ENCODE data around the gene GFPT2.

GFPT2 gene

DNA sequence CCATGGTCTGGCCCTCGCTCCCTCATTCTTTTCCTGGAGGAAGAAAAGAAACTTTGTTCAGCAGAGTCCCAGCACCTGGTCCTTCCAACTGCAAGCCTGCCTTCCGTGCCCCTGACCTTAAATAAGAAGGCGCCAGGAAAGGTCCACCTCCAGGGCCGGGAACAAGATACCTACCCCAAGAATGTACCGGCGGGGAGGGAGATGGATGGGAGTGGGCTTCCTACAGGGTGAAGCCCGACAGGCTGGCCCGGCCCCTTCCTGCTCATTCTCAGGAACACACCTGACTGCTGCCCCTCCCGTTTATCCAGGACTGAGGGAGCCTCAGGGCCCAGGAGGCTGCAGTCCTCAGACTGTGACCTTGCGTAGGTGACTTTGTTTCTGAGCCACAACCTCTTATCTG is 27.3 kb upstream of the GFPT2 start (continued):
- TF ChIP-seq ZNF707 (tag by site-specific recombination; IDR thresholded peaks at IDR 0.05), result no peak
- TF ChIP-seq ZNF146 (tag by site-specific recombination; IDR thresholded peaks at IDR 0.05), result no peak
- TF ChIP-seq SETDB1 (IDR thresholded peaks at IDR 0.05; ENCODE audit: insufficient read length, low read length), result no peak
- TF ChIP-seq ZNF155 (tag by site-specific recombination; IDR thresholded peaks at IDR 0.05), result no peak
- TF ChIP-seq, protein P1, sequence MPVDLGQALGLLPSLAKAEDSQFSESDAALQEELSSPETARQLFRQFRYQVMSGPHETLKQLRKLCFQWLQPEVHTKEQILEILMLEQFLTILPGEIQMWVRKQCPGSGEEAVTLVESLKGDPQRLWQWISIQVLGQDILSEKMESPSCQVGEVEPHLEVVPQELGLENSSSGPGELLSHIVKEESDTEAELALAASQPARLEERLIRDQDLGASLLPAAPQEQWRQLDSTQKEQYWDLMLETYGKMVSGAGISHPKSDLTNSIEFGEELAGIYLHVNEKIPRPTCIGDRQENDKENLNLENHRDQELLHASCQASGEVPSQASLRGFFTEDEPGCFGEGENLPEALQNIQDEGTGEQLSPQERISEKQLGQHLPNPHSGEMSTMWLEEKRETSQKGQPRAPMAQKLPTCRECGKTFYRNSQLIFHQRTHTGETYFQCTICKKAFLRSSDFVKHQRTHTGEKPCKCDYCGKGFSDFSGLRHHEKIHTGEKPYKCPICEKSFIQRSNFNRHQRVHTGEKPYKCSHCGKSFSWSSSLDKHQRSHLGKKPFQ (tag by site-specific recombination; IDR thresholded peaks at IDR 0.05), result no peak
- TF ChIP-seq, protein P2, sequence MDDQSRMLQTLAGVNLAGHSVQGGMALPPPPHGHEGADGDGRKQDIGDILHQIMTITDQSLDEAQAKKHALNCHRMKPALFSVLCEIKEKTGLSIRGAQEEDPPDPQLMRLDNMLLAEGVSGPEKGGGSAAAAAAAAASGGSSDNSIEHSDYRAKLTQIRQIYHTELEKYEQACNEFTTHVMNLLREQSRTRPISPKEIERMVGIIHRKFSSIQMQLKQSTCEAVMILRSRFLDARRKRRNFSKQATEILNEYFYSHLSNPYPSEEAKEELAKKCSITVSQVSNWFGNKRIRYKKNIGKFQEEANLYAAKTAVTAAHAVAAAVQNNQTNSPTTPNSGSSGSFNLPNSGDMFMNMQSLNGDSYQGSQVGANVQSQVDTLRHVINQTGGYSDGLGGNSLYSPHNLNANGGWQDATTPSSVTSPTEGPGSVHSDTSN (CRISPR knock-in tag; IDR thresholded peaks at IDR 0.05), result no peak
- no peak for TF ChIP-seq RBAK (tag by site-specific recombination; IDR thresholded peaks at IDR 0.05)
- TF ChIP-seq PRDM10 (tag by site-specific recombination; IDR thresholded peaks at IDR 0.05), result no peak
- no peak for TF ChIP-seq ZNF175 (tag by site-specific recombination; IDR thresholded peaks at IDR 0.05)
- TF ChIP-seq BCL11B (tag by site-specific recombination; IDR thresholded peaks at IDR 0.05; ENCODE audit: low read depth), result no peak
- no peak for TF ChIP-seq ZNF280D (tag by site-specific recombination; IDR thresholded peaks at IDR 0.05)

DNA sequence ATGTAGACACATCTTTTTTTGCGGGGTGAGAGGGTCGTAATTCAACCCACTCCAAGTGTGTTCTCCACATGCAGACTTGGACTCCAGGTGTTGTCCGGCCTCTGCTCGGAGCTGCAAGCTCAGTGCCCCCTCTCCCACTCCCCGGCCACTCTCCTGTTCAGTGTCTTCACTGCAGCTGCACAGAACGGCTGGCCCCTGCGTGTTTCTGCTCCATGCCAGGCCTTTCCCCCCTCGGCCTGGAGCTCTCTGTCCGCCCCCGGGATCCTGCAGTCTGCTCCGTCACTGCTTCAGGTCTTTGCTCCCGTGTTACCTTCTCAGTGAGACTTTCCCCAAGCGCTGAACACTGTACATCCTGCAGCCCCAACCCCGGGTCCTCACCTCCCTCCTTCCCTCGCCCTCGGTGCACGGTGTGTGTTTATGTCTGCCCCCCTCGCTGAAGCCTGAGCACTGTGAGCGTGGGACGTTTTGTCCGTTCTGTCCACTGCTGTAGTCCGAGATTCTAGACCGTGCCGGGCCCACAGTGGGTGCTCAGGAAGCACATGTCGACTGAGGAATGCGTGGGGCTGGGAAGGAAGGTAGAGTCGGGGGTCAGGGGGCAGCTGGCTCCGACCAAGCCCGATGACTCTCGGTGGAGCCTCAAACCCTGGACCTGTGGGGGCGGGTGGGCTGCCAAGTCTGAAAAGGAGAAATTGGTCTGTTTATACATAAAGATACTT is 26.4 kb upstream of the GFPT2 start:
- Histone ChIP-seq H3K9me3 (ENCODE audit: control insufficient read depth, insufficient read depth, low read depth, low read length) (no peaks in the 10 kb centered on the region), H3K4me3 (ENCODE audit: low read depth, low read length) (no peak overlapping the region), H3K4me1 (ENCODE audit: control insufficient read depth, insufficient read depth, low read length) (no peaks in the 10 kb centered on the region), H3K27ac (ENCODE audit: extremely low read depth, low read depth, low read length) (no peak overlapping the region), H3K36me3 (ENCODE audit: control insufficient read depth in 2 of 2, insufficient read depth in 1 of 2, low read length in 2 of 2) (no peaks in the 10 kb centered on the region)
- ChIA-PET CTCF (interaction anchor here (0.6 kb wide), 1 partner anchor 8 kb away, joined by 4 read pairs; no protein-coding TSS in a partner anchor), POLR2A (no interaction called here)
- TF ChIP-seq ATF2 (tag by site-specific recombination; IDR thresholded peaks at IDR 0.05; ENCODE audit: low read depth) (no peak), ZNF785 (tag by site-specific recombination; IDR thresholded peaks at IDR 0.05) (no peak), ZBTB48 (tag by site-specific recombination; IDR thresholded peaks at IDR 0.05) (no peak), SP7 (tag by site-specific recombination; IDR thresholded peaks at IDR 0.05) (no peak), ZNF148 (tag by site-specific recombination; IDR thresholded peaks at IDR 0.05; ENCODE audit: borderline replicate concordance) (no peak), ZNF610 (tag by site-specific recombination; IDR thresholded peaks at IDR 0.05; ENCODE audit: borderline replicate concordance) (no peak), ZSCAN30 (tag by site-specific recombination; IDR thresholded peaks at IDR 0.05) (no peak), ZBTB26 (tag by site-specific recombination; optimal IDR thresholded peaks at IDR 0.05) (no peak), ZNF791 (tag by site-specific recombination; IDR thresholded peaks at IDR 0.05) (no peak), ZNF155 (tag by site-specific recombination; IDR thresholded peaks at IDR 0.05) (no peak), ZSCAN16 (tag by site-specific recombination; IDR thresholded peaks at IDR 0.05) (no peak)

Data from HEK293 (cell line).